ENCODE data around the gene RAI1. TPM values are rescaled to one million over a fixed set of nuclear protein-coding genes. Genes with fewer than 3 reads are reported as not detected.

The RAI1 gene
- total and polyA plus RNA-seq, 10 donors = 5.4 to 61.9 (median 35.2) TPM

GRCh38 chr17:17709815-17710321, 28.6 kb downstream of the RAI1 start:
- intact Hi-C loops (cut with DNase I; ENCODE audit: low total_unique reads) = no loop called here
- H3K36me3 ChIP-seq = peaks cover 0 to 20% (median 0%) of the 10 kb centered on the region in 6 donors
- TF ChIP-seq POLR2AphosphoS5 (IDR thresholded peaks at IDR 0.05) (no peak), POLR2A (IDR thresholded peaks at IDR 0.05) (no peak), CTCF (IDR thresholded peaks at IDR 0.05 in 8 of 11, conservative IDR thresholded peaks at IDR 0.05 in 3 of 11) (no peak)
- no peak overlapping the region for H3K4me3 ChIP-seq
- peak overlapping the region in 1 of 8 donors; percentile 55 for H3K27ac ChIP-seq
- no peaks in the 10 kb centered on the region for H3K9me3 ChIP-seq
- no peak for DNase-seq
- H3K27me3 ChIP-seq (replicated peaks in 1 of 7) = no peaks in the 10 kb centered on the region
- WGBS, 5 donors = 92 to 95% (median 93%) methylated on average over 15 of the region's 15 CpGs
- H3K4me1 ChIP-seq = peaks cover 24 to 81% (median 54%) of the 10 kb centered on the region in 6 donors

GRCh38 chr17:17710355-17710727, 29.1 kb downstream of the RAI1 start:
- no peaks in the 10 kb centered on the region for H3K27me3 ChIP-seq (replicated peaks in 1 of 7)
- H3K4me1 ChIP-seq = peaks cover 24 to 81% (median 56%) of the 10 kb centered on the region in 6 donors
- intact Hi-C loops (cut with DNase I; ENCODE audit: low total_unique reads) = no loop called here
- 87 to 100% (median 93%) methylated on average over 1 to 4 of the region's 4 CpGs for WGBS, 5 donors
- H3K36me3 ChIP-seq = peaks cover 0 to 15% (median 0%) of the 10 kb centered on the region in 6 donors
- H3K9me3 ChIP-seq = no peaks in the 10 kb centered on the region
- peak overlapping the region in 3 of 8 donors; percentile 19 to 69 (median 55) for H3K27ac ChIP-seq
- TF ChIP-seq POLR2A (IDR thresholded peaks at IDR 0.05) (no peak), CTCF (IDR thresholded peaks at IDR 0.05 in 8 of 11, conservative IDR thresholded peaks at IDR 0.05 in 3 of 11) (no peak), POLR2AphosphoS5 (IDR thresholded peaks at IDR 0.05) (no peak)
- H3K4me3 ChIP-seq = no peak overlapping the region
- no peak for DNase-seq

GRCh38 chr17:17710728-17711541, 29.7 kb downstream of the RAI1 start:
- intact Hi-C loops (cut with DNase I; ENCODE audit: low total_unique reads) = no loop called here
- Histone ChIP-seq H3K36me3 (peaks cover 0 to 14% (median 0%) of the 10 kb centered on the region in 6 donors), H3K4me3 (no peak overlapping the region), H3K27me3 (replicated peaks in 1 of 7) (no peaks in the 10 kb centered on the region), H3K9me3 (no peaks in the 10 kb centered on the region), H3K4me1 (peaks cover 24 to 86% (median 58%) of the 10 kb centered on the region in 6 donors), H3K27ac (peak overlapping the region in 4 of 8 donors; percentile 18 to 69 (median 37))
- WGBS, 5 donors = 58 to 82% (median 77%) methylated on average over 14 to 16 of the region's 16 CpGs
- peak in 1 of 3 donors; percentile 21 for TF ChIP-seq POLR2AphosphoS5 (IDR thresholded peaks at IDR 0.05)
- TF ChIP-seq POLR2A (IDR thresholded peaks at IDR 0.05) = no peak
- no peak for DNase-seq

- Histone ChIP-seq H3K4me1 (peaks cover 24 to 86% (median 56%) of the 10 kb centered on the region in 6 donors), H3K36me3 (peaks cover 0 to 14% (median 0%) of the 10 kb centered on the region in 6 donors), H3K27ac (peak overlapping the region in 3 of 8 donors; percentile 19 to 69 (median 55)), H3K4me3 (no peak overlapping the region), H3K9me3 (no peaks in the 10 kb centered on the region), H3K27me3 (replicated peaks in 1 of 7) (no peaks in the 10 kb centered on the region)
- 82 to 94% (median 88%) methylated on average over 11 to 12 of the region's 12 CpGs for WGBS, 5 donors
- TF ChIP-seq POLR2A (IDR thresholded peaks at IDR 0.05) = no peak
- no peak for TF ChIP-seq CTCF (IDR thresholded peaks at IDR 0.05 in 8 of 11, conservative IDR thresholded peaks at IDR 0.05 in 3 of 11)
- no peak for TF ChIP-seq POLR2AphosphoS5 (IDR thresholded peaks at IDR 0.05)
- intact Hi-C loops (cut with DNase I; ENCODE audit: low total_unique reads) = no loop called here
- no peak for DNase-seq
These were observed 30.4 kb downstream of the RAI1 start for GRCh38 chr17:17711641-17712162.

All from spleen (tissue), 11 donors.